H1 (cell line): Measurements from ENCODE around the gene COL19A1. TPM values are rescaled to one million over a fixed set of nuclear protein-coding genes. Genes with fewer than 3 reads are reported as not detected.
"Not testable (repeated sequence)": the region's sequence is repeated elsewhere in the genome, so short reads cannot be mapped to it uniquely, and the experiment has no call there.

ENCODE experiments used
- CTCF ChIA-PET: fragments of 300-600 bp; sonication (Branson Sonifier 250); formaldehyde crosslinking; loops from one replicate; lab custom pipeline; 2021; ENCODE audit not compliant: partially characterized antibody; lab: Charles Lee
- POLR2A ChIA-PET: fragments of 300-600 bp; sonication (Branson Sonifier 250); formaldehyde crosslinking; loops from one replicate; lab custom pipeline; 2021; ENCODE audit warnings: inconsistent platforms; ENCODE audit not compliant: partially characterized antibody; lab: Charles Lee
- DNase-seq, 2 experiments: peaks; one replicate each; pipeline versions ENCODE4 v3.0.0 to v3.0.0-alpha.2; 2010 to 2022; ENCODE audit warnings: low spot score in 2 of 2, low read depth in 1 of 2, mixed read lengths in 1 of 2
- FAIRE-seq: peaks from 2 replicates; lab custom pipeline; 2011; peaks lifted over from hg19 to GRCh38; lab: Jason Lieb, UNC
- H2AFZ ChIP-seq: 2 replicates; pipeline ENCODE4 v1.8.1; 2012; ENCODE audit warnings: low read length, inconsistent platforms
- H2AK5ac ChIP-seq: 2 replicates; pipeline ENCODE4 v1.6.1; 2013; ENCODE audit warnings: low read depth, low read length
- H2BK120ac ChIP-seq: replicated peaks from 2 replicates; pipeline ENCODE3; 2013; ENCODE audit warnings: low read depth, low read length, inconsistent platforms
- H2BK12ac ChIP-seq: 2 replicates; pipeline ENCODE4 v1.6.1; 2013; ENCODE audit warnings: low read depth, low read length
- H2BK15ac ChIP-seq: 2 replicates; pipeline ENCODE4 v1.6.1; 2013; ENCODE audit warnings: low read length
- H2BK20ac ChIP-seq: 2 replicates; pipeline ENCODE4 v1.6.1; 2013; ENCODE audit warnings: low read length
- H2BK5ac ChIP-seq: 2 replicates; pipeline ENCODE4 v1.6.1; 2013; ENCODE audit warnings: low read depth, low read length
- H3K14ac ChIP-seq: 2 replicates; pipeline ENCODE4 v1.6.1; 2013; ENCODE audit warnings: inconsistent platforms; ENCODE audit not compliant: insufficient read length
- H3K18ac ChIP-seq: 2 replicates; pipeline ENCODE4 v1.6.1; 2013; ENCODE audit warnings: low read length; ENCODE audit errors: extremely low read depth
- H3K23ac ChIP-seq: 2 replicates; pipeline ENCODE4 v1.6.1; 2013; ENCODE audit warnings: inconsistent platforms; ENCODE audit not compliant: insufficient read length
- H3K23me2 ChIP-seq: 2 replicates; pipeline ENCODE4 v1.6.1; 2013; ENCODE audit warnings: low read depth, low read length
- H3K27ac ChIP-seq: 2 replicates; pipeline ENCODE4 v1.6.1; 2011; ENCODE audit warnings: low read depth, low read length, inconsistent platforms
- H3K27me3 ChIP-seq, 4 experiments: replicated peaks in 1 of 4; 1 replicate in 1 of 4; 2 replicates in 3 of 4; pipeline versions ENCODE4 v1.6.1 to v1.8.1; 2011 to 2013; ENCODE audit warnings: low read length in 3 of 4, mild to moderate bottlenecking in 3 of 4, inconsistent platforms in 2 of 4, mixed read lengths in 2 of 4, moderate library complexity in 1 of 4; ENCODE audit not compliant: control insufficient read depth in 3 of 4, insufficient read depth in 3 of 4; ENCODE audit errors: extremely low read depth in 1 of 4
- H3K36me3 ChIP-seq, 4 experiments: 2 replicates each; pipeline versions ENCODE4 v1.6.1 to v1.8.1; 2011 to 2013; ENCODE audit warnings: mild to moderate bottlenecking in 4 of 4, low read length in 3 of 4, moderate library complexity in 2 of 4, control low read depth in 1 of 4, inconsistent platforms in 1 of 4; ENCODE audit not compliant: insufficient read depth in 4 of 4, control insufficient read depth in 2 of 4
- H3K4ac ChIP-seq: replicated peaks from 2 replicates; pipeline ENCODE3; 2013; ENCODE audit warnings: low read length, low read depth, mixed read lengths, inconsistent platforms; ENCODE audit not compliant: insufficient read length
- H3K4me1 ChIP-seq, 4 experiments: replicated peaks in 1 of 4; 1 replicate in 1 of 4; 2 replicates in 3 of 4; pipeline versions ENCODE4 v1.6.1 to v1.8.1; 2011 to 2013; ENCODE audit warnings: low read length in 3 of 4, inconsistent platforms in 2 of 4, mixed read lengths in 1 of 4; ENCODE audit not compliant: insufficient read depth in 4 of 4, control insufficient read depth in 3 of 4
- H3K4me2 ChIP-seq, 2 experiments: 2 replicates each; pipeline versions ENCODE4 v1.6.1 to v1.8.1; 2011 to 2013; ENCODE audit warnings: low read depth in 2 of 2, low read length in 2 of 2, control low read depth in 1 of 2, inconsistent platforms in 1 of 2, mild to moderate bottlenecking in 1 of 2; ENCODE audit not compliant: insufficient read depth in 1 of 2
- H3K4me3 ChIP-seq, 4 experiments: fragments of 200-600, 300-600 bp in 1 of 4; sonication (generic), shearing (Covaris generic), sonication (Bioruptor Twin) in 1 of 4; 2 replicates each; pipeline versions ENCODE4 v1.5.1 to v1.8.1; 2011 to 2016; ENCODE audit warnings: low read length in 4 of 4, low read depth in 3 of 4, control low read depth in 2 of 4, inconsistent platforms in 2 of 4, mild to moderate bottlenecking in 2 of 4, mixed read lengths in 1 of 4, moderate library complexity in 1 of 4; ENCODE audit not compliant: insufficient read depth in 2 of 4; ENCODE audit errors: extremely low read depth in 1 of 4
- H3K56ac ChIP-seq: replicated peaks from 2 replicates; pipeline ENCODE3; 2013; ENCODE audit warnings: low read depth, mild to moderate bottlenecking, mixed read lengths, low read length, inconsistent platforms; ENCODE audit not compliant: insufficient read length
- H3K79me1 ChIP-seq: 2 replicates; pipeline ENCODE4 v1.6.1; 2013; ENCODE audit warnings: low read depth, low read length, control low read depth
- H3K79me2 ChIP-seq, 2 experiments: 2 replicates each; pipeline versions ENCODE4 v1.6.1 to v1.8.1; 2012 to 2013; ENCODE audit warnings: low read length in 2 of 2, mild to moderate bottlenecking in 2 of 2, inconsistent platforms in 1 of 2; ENCODE audit not compliant: insufficient read depth in 2 of 2, control insufficient read depth in 1 of 2
- H3K9ac ChIP-seq, 4 experiments: replicated peaks in 1 of 4; 1 replicate in 1 of 4; 2 replicates in 3 of 4; pipeline versions ENCODE4 v1.6.1 to v1.8.1; 2011 to 2013; ENCODE audit warnings: low read depth in 3 of 4, low read length in 3 of 4, control low read depth in 2 of 4, mild to moderate bottlenecking in 2 of 4, moderate library complexity in 2 of 4, inconsistent platforms in 1 of 4; ENCODE audit errors: extremely low read depth in 1 of 4
- H3K9me3 ChIP-seq, 2 experiments: 2 replicates each; pipeline versions ENCODE4 v1.6.1 to v1.8.1; 2012 to 2013; ENCODE audit warnings: mild to moderate bottlenecking in 2 of 2, moderate library complexity in 2 of 2, control low read depth in 1 of 2, inconsistent platforms in 1 of 2, low read depth in 1 of 2, low read length in 1 of 2, mixed read lengths in 1 of 2; ENCODE audit not compliant: insufficient read depth in 2 of 2
- H4K20me1 ChIP-seq, 2 experiments: replicated peaks in 1 of 2; 2 replicates each; pipeline versions ENCODE3 to v1.8.1; 2011 to 2013; ENCODE audit warnings: inconsistent platforms in 2 of 2, low read length in 2 of 2, mild to moderate bottlenecking in 1 of 2; ENCODE audit not compliant: insufficient read depth in 2 of 2, control insufficient read depth in 1 of 2
- H4K5ac ChIP-seq: 2 replicates; pipeline ENCODE4 v1.6.1; 2013; ENCODE audit warnings: low read length, low read depth, mixed read lengths, inconsistent platforms; ENCODE audit not compliant: insufficient read length
- H4K8ac ChIP-seq: 2 replicates; pipeline ENCODE4 v1.8.0; 2013; ENCODE audit warnings: mild to moderate bottlenecking, moderate library complexity, low read length, inconsistent platforms; ENCODE audit not compliant: insufficient read depth; ENCODE audit errors: extremely low read depth
- H4K91ac ChIP-seq: replicated peaks from 2 replicates; pipeline ENCODE3; 2013; ENCODE audit warnings: low read length, mixed read lengths, inconsistent platforms; ENCODE audit not compliant: insufficient read length
- SP2 ChIP-seq: IDR thresholded peaks from 2 replicates; pipeline ENCODE4 v1.6.1; 2012; ENCODE audit warnings: mild to moderate bottlenecking, low read length, inconsistent platforms
- TCF12 ChIP-seq: IDR thresholded peaks from 2 replicates; pipeline ENCODE4 v1.6.1; 2011; ENCODE audit warnings: low read depth, mild to moderate bottlenecking, low read length
- WGBS, 2 experiments: shearing (Covaris generic) in 1 of 2; methylation state at CpG; one replicate each; pipeline versions ENCODE4 v1.1.6 to v1.1.7; 2013 to 2015; ENCODE audit warnings: low lambda C conversion rate in 2 of 2, mixed read lengths in 2 of 2, inconsistent platforms in 1 of 2, low coverage in 1 of 2, missing lambda C conversion rate in 1 of 2; ENCODE audit not compliant: insufficient replicate concordance in 2 of 2, insufficient coverage in 1 of 2, insufficient read length in 1 of 2; ENCODE audit errors: extremely low coverage in 1 of 2, missing lambda C conversion rate in 1 of 2; 5-methylcytosine and 5-hydroxymethylcytosine counted together
- polyA plus RNA-seq, 7 experiments: library from polyadenylated mRNA; depleted of rRNA in 3 of 7; stranded (reverse) in 5 of 7; unstranded in 2 of 7; fragments of >200 nt in 5 of 7; fragments of 200-250 nt in 2 of 7; gene quantifications; 1 replicate in 5 of 7; 2 replicates in 1 of 7; 4 replicates in 1 of 7; pipeline versions ENCODE4 v1.2.1 to v1.2.3, GENCODE V29; 2011 to 2013; ENCODE audit warnings: missing spikeins in 2 of 7, mixed read lengths in 2 of 7
- total RNA-seq: library from RNA; stranded (reverse); fragmentation: NEBNext Ultra II Directional; extraction: Animal tissue kit (Norgen Biotek cat#: 25700); gene quantifications from 2 replicates; pipeline ENCODE4 v1.2.1, GENCODE V29; 2021

Gene COL19A1
- total and polyA plus RNA-seq, 2 of the 8 experiments (the other 6 are each of a cell fraction or from before 2014, with no cell fraction given), result not detected

DNA sequence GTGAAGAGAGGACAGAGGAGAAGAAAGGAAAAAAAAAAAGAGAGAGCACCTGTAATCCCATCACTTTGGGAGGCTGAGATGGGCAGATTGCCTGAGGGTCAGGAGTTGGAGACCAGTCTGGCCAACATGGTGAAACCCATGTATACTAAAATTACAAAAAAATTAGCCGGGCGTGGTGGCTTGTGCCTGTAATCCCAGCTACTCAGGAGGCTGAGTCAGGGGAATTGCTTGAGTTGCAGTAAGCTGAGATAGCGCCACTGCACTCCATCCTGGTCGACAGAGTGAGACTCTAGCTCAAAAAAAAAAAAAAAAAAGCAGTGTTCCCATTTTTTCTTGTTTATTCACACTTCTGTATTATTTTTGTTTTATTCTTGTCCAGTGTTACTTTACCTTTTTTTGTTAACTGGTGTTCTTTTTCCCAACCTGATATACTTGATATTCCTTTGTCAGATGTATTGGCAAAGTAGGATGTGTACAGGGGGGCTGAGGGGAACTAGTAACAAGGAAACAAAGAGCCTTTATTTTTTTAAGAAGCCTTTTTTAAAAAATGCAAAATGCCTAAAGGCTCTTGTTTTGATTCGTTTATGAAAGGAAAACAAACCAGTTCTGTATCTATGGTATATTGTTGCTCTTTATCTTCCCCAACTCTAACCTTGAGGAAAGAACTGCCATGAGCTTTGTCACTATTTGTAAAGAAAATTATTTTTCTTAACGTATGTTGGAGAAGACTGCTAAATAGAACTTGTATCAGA, 22.3 kb downstream of the COL19A1 start (continued):
- TF ChIP-seq SP2 (no peak), TCF12 (no peak)

DNA sequence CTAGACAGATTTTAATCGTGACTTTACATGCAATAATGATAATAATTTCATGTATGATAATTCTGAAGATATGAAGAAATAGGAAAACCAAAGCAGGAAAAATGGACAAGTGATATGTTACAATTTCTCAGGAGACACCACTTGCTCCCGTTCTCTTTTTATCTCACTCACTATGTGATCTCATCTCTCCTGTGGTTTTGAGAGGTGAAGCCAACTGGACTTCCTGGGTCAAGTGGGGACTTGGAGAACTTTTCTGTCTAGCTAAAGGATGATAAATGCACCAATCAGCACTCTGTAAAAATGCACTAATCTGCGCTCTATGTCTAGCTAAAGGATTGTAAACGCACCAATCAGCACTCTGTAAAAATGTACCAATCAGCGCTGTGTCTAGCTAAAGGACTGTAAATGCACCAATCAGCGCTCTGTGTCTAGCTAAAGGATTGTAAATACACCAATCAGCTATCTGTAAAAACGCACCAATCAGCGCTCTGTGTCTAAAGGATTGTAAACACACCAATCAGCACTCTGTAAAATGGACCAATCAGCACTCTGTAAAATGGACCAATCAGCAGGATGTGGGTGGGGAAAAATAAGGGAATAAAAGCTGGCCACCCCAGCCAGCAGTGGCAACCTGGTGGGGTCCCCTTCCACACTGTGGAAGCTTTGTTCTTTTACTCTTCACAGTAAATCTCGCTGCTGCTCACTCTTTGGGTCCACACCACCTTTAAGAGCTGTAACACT, 23.0 kb downstream of the COL19A1 start:
- H2BK15ac ChIP-seq, H3K79me2 ChIP-seq, H4K20me1 ChIP-seq, DNase-seq, H3K79me1 ChIP-seq, H3K4me1 ChIP-seq, POLR2A ChIA-PET, H4K5ac ChIP-seq, H3K36me3 ChIP-seq, H3K4me3 ChIP-seq, H3K56ac ChIP-seq, H3K23me2 ChIP-seq, H2AK5ac ChIP-seq, H3K27ac ChIP-seq, H3K18ac ChIP-seq, H3K4me2 ChIP-seq, H2BK20ac ChIP-seq, H2BK120ac ChIP-seq, H3K9ac ChIP-seq, H2BK12ac ChIP-seq, H2AFZ ChIP-seq, H3K23ac ChIP-seq, H3K14ac ChIP-seq, FAIRE-seq, H4K91ac ChIP-seq, H3K27me3 ChIP-seq, H2BK5ac ChIP-seq, H3K9me3 ChIP-seq, H3K4ac ChIP-seq, H4K8ac ChIP-seq: not testable (repeated sequence)
- 83% methylated on average over 9 of the region's 9 CpGs; no CpG with 5 or more reads in 1 of the 2 experiments for WGBS, 2 experiments
- CTCF ChIA-PET, result interaction anchor here (1.3 kb wide), 1 partner anchor 24 kb away, joined by 4 read pairs; no protein-coding TSS in a partner anchor
